ACC112 (cell line): ENCODE results near the gene CFAP58.

Experiments
- H2AFZ ChIP-seq: fragments of 200-600 bp; sonication (generic); one replicate; pipeline ENCODE4 v1.6.0; 2017; ENCODE audit warnings: antibody characterized with exemption, low read length; ENCODE audit not compliant: unreplicated experiment
- H3K27ac ChIP-seq: fragments of 200-600 bp; sonication (generic); 2 replicates; pipeline ENCODE4 v1.5.1; 2014; ENCODE audit warnings: low read depth, mild to moderate bottlenecking, antibody characterized with exemption, low read length, moderate library complexity
- H3K27me3 ChIP-seq: fragments of 200-600 bp; sonication (generic); 2 replicates; pipeline ENCODE4 v1.6.1; 2014; ENCODE audit warnings: mild to moderate bottlenecking, antibody characterized with exemption, low read length, moderate library complexity, mixed read lengths; ENCODE audit not compliant: insufficient read depth
- H3K36me3 ChIP-seq: fragments of 200-600 bp; sonication (generic); 2 replicates; pipeline ENCODE4 v1.6.1; 2016; ENCODE audit warnings: mild to moderate bottlenecking, antibody characterized with exemption, low read length, moderate library complexity, mixed read lengths; ENCODE audit not compliant: insufficient read depth
- H3K4me1 ChIP-seq: fragments of 200-600 bp; sonication (generic); one replicate; pipeline ENCODE4 v1.6.1; 2016; ENCODE audit warnings: low read length, mixed read lengths; ENCODE audit not compliant: insufficient read depth, unreplicated experiment, control insufficient read depth
- H3K4me3 ChIP-seq: fragments of 200-600 bp; sonication (generic); 2 replicates; pipeline ENCODE4 v1.5.1; 2014; ENCODE audit warnings: mild to moderate bottlenecking, low read depth, low read length
- H3K79me2 ChIP-seq: fragments of 200-600 bp; sonication (generic); one replicate; pipeline ENCODE4 v1.6.0; 2016; ENCODE audit warnings: low read length; ENCODE audit not compliant: control insufficient read depth, unreplicated experiment, insufficient read depth

Gene CFAP58

GRCh38 chr10:104415526-104416165, 62.0 kb downstream of the CFAP58 start:
- Histone ChIP-seq H3K27me3 (no peaks in the 10 kb centered on the region), H3K4me3 (no peak overlapping the region), H2AFZ (no peak overlapping the region), H3K36me3 (no peaks in the 10 kb centered on the region), H3K4me1 (peaks cover 3% of the 10 kb centered on the region), H3K27ac (no peak overlapping the region), H3K79me2 (no peaks in the 10 kb centered on the region)

- H3K36me3 ChIP-seq = no peaks in the 10 kb centered on the region
- H3K27ac ChIP-seq = no peak overlapping the region
- no peak overlapping the region for H2AFZ ChIP-seq
- H3K4me3 ChIP-seq = no peak overlapping the region
- peaks cover 3% of the 10 kb centered on the region for H3K4me1 ChIP-seq
- no peaks in the 10 kb centered on the region for H3K27me3 ChIP-seq
- no peaks in the 10 kb centered on the region for H3K79me2 ChIP-seq
Observed at GRCh38 chr10:104416851-104417250, 63.2 kb downstream of the CFAP58 start.

DNA sequence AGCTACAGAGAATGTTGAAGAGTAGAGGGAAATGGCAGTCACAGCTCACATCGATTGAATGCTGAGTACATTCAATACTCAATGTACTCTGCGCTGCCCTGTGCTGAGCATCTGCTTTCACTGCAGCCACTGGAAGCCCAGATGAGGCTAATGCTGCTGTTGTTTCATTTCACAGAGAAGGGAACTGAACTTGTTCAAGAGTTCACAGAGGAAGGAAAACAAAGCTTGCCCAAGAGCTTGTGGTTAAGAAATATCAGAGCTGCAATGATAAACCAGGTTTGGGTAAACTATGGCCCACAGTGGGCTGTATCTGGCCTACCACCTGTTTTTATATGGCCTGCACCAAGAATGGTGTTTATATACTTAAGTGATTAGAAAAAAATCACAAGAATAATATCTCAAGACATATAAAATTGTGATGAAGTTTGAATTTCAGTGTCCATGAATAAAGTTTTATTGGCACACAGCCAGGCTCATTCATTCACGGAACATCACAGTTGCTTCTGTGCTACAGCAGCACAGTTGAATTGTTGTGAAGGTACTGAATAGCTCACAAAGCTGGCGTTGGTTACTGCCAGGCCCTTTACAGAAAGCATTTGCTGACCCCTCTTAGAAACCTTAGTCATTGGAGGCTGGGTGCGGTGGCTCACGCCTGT, 64.1 kb downstream of the CFAP58 start:
- H3K36me3 ChIP-seq = no peaks in the 10 kb centered on the region
- no peak overlapping the region for H3K27ac ChIP-seq
- H3K4me3 ChIP-seq = no peak overlapping the region
- no peak overlapping the region for H2AFZ ChIP-seq
- no peaks in the 10 kb centered on the region for H3K79me2 ChIP-seq
- no peaks in the 10 kb centered on the region for H3K27me3 ChIP-seq
- peaks cover 3% of the 10 kb centered on the region for H3K4me1 ChIP-seq

GRCh38 chr10:104424719-104425118, 71.1 kb downstream of the CFAP58 start:
- no peaks in the 10 kb centered on the region for H3K36me3 ChIP-seq
- H3K27ac ChIP-seq = no peak overlapping the region
- no peaks in the 10 kb centered on the region for H3K4me1 ChIP-seq
- no peaks in the 10 kb centered on the region for H3K79me2 ChIP-seq
- H2AFZ ChIP-seq = no peak overlapping the region
- no peak overlapping the region for H3K4me3 ChIP-seq
- no peaks in the 10 kb centered on the region for H3K27me3 ChIP-seq

GRCh38 chr10:104427989-104428388, 74.4 kb downstream of the CFAP58 start:
- Histone ChIP-seq H3K4me3 (no peak overlapping the region), H2AFZ (no peak overlapping the region), H3K27ac (no peak overlapping the region), H3K79me2 (no peaks in the 10 kb centered on the region), H3K36me3 (no peaks in the 10 kb centered on the region), H3K4me1 (no peaks in the 10 kb centered on the region), H3K27me3 (no peaks in the 10 kb centered on the region)

DNA sequence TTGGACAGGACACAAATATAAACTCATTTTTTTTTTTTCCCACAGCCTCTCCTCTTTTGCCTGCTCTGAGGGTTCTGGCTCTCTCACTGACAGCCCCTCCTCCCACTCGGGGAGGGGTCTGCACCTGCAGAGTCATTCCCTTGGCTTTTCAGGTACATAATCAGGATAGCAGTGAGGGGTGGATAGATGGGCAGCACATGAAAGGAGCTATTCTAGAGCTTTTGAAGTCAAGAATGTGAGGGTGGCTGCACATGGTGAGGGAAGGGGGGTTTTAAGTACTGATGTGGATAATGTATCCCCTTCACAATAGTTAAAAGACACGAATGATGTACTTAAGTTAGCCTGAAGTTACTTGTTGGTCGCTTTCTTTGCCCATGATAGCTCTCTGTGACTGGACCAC, 76.2 kb downstream of the CFAP58 start:
- H3K27me3 ChIP-seq = no peaks in the 10 kb centered on the region
- H2AFZ ChIP-seq = no peak overlapping the region
- no peak overlapping the region for H3K27ac ChIP-seq

GRCh38 chr10:104430360-104430759, 76.7 kb downstream of the CFAP58 start:
- no peaks in the 10 kb centered on the region for H3K27me3 ChIP-seq
- H3K36me3 ChIP-seq = no peaks in the 10 kb centered on the region
- no peak overlapping the region for H3K4me3 ChIP-seq
- H3K27ac ChIP-seq = no peak overlapping the region
- no peaks in the 10 kb centered on the region for H3K79me2 ChIP-seq
- H3K4me1 ChIP-seq = peaks cover 7% of the 10 kb centered on the region
- no peak overlapping the region for H2AFZ ChIP-seq

More for the DNA sequence above, 76.2 kb downstream of the CFAP58 start:
- Histone ChIP-seq H3K36me3 (no peaks in the 10 kb centered on the region), H3K4me3 (no peak overlapping the region), H3K79me2 (no peaks in the 10 kb centered on the region), H3K4me1 (peaks cover 6% of the 10 kb centered on the region)

- H3K36me3 ChIP-seq = no peaks in the 10 kb centered on the region
- no peak overlapping the region for H3K4me3 ChIP-seq
- no peak overlapping the region for H3K27ac ChIP-seq
- peaks cover 7% of the 10 kb centered on the region for H3K4me1 ChIP-seq
- H3K27me3 ChIP-seq = no peaks in the 10 kb centered on the region
- H2AFZ ChIP-seq = no peak overlapping the region
- no peaks in the 10 kb centered on the region for H3K79me2 ChIP-seq
Observed at GRCh38 chr10:104433669-104434068, 80.0 kb downstream of the CFAP58 start.

DNA sequence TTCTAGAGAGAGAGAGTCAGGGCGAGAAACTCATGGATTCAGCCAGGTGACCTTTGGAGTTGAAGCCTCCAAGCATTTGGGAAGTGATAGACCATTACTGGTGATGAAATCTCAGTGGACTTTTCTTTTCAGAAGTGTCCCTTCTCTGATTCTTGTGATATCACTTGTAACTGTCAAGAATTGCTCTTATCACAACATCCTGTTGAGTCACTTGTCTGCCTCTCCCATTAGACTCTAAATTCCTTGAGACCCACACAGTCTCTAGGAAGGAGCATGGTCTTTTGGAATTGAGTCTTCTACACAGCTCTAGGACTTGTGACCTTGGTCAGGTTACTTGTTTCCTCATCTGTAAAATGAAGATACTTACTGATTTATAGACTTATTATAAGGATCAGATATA, 81.0 kb downstream of the CFAP58 start:
- Histone ChIP-seq H3K79me2 (no peaks in the 10 kb centered on the region), H3K4me1 (peaks cover 7% of the 10 kb centered on the region), H3K4me3 (no peak overlapping the region), H2AFZ (no peak overlapping the region), H3K27ac (no peak overlapping the region), H3K36me3 (no peaks in the 10 kb centered on the region), H3K27me3 (no peaks in the 10 kb centered on the region)

DNA sequence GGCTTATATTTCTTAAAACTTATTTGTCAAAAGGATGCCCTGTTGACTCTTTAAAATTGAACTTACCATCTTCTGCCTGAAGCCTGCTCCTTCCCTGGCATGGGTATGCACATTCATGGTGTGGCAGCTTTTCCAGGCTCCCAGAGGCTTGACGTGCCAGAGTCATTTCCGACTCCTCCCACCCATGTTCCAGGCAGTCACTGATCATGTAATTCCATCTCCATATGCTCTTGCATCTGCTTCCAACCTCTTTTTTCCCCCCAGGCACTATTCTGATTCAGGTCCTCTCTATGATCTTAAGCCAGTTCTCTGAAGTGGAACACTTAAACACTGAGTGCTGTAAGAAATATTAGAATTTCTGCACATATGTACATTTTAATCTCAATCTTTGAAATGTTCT, 82.2 kb downstream of the CFAP58 start:
- Histone ChIP-seq H3K79me2 (no peaks in the 10 kb centered on the region), H3K36me3 (no peaks in the 10 kb centered on the region), H2AFZ (no peak overlapping the region), H3K4me3 (no peak overlapping the region), H3K27ac (no peak overlapping the region), H3K27me3 (no peaks in the 10 kb centered on the region), H3K4me1 (peaks cover 7% of the 10 kb centered on the region)

DNA sequence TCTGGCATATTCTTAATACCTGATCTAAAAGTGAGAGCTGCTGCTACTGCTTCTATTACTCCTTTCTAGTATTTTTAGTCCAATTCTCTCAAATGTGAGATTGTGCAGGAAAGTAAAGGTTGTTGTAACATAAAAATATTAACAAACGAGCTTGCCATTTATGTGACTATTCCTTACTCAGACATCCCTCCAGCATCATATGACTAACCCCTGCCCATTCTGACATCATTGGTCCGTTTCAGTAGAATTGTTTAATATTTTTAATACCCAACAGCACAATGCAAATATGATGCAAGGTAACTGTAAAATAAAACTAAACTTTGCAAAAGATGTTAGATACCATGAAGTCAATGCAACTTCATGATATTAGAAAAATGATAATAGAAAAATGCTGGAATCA, 83.6 kb downstream of the CFAP58 start:
- Histone ChIP-seq H3K4me1 (peaks cover 17% of the 10 kb centered on the region), H3K36me3 (no peaks in the 10 kb centered on the region), H3K27ac (no peak overlapping the region), H3K4me3 (no peak overlapping the region), H3K79me2 (no peaks in the 10 kb centered on the region), H2AFZ (no peak overlapping the region), H3K27me3 (no peaks in the 10 kb centered on the region)
